Heart left ventricle (tissue), 16 donors: ENCODE measurements around the gene RAB6A. TPM values are rescaled to one million over a fixed set of nuclear protein-coding genes. Genes with fewer than 3 reads are reported as not detected.
"Not testable (repeated sequence)": the region's sequence is repeated elsewhere in the genome, so short reads cannot be mapped to it uniquely, and the experiment has no call there.

Source experiments
- ATAC-seq, 4 donors: fragments of 200-7000 bp; cut with Tn5 transposase; one replicate each; pipeline ENCODE4 v1.9.1; 2020 to 2022; ENCODE audit warnings: moderate library complexity in 4 of 4, mild to moderate bottlenecking in 3 of 4, moderate number of reproducible peaks in 1 of 4
- DNase-seq, 5 donors: peaks; one replicate each; pipeline ENCODE4 v3.0.0-alpha.2; 2020
- H3K27ac ChIP-seq, 12 donors: fragments of 200-600 bp; sonication (generic) in 4 of 12; one replicate each; pipeline versions ENCODE4 v1.5.0 to v1.8.0; 2016 to 2022; ENCODE audit warnings: mild to moderate bottlenecking in 2 of 12
- H3K27me3 ChIP-seq, 9 donors: fragments of 200-600 bp; sonication (generic) in 2 of 9; one replicate each; pipeline versions ENCODE4 v1.5.1 to v1.8.0; 2016 to 2022; ENCODE audit warnings: mild to moderate bottlenecking in 3 of 9
- H3K36me3 ChIP-seq, 9 donors: fragments of 200-600 bp; sonication (generic) in 2 of 9; one replicate each; pipeline versions ENCODE4 v1.5.0 to v1.8.0; 2018 to 2022; ENCODE audit warnings: mild to moderate bottlenecking in 2 of 9
- H3K4me1 ChIP-seq, 12 donors: fragments of 200-600 bp; sonication (generic) in 4 of 12; one replicate each; pipeline versions ENCODE4 v1.5.0 to v1.8.0; 2016 to 2022; ENCODE audit warnings: mild to moderate bottlenecking in 3 of 12
- H3K4me3 ChIP-seq, 12 donors: fragments of 200-600 bp; sonication (generic) in 4 of 12; one replicate each; pipeline versions ENCODE4 v1.5.0 to v1.8.0; 2017 to 2022; ENCODE audit warnings: mild to moderate bottlenecking in 9 of 12, moderate library complexity in 4 of 12
- H3K9me3 ChIP-seq, 12 donors: fragments of 200-600 bp; sonication (generic) in 4 of 12; one replicate each; pipeline versions ENCODE4 v1.5.0 to v1.8.0; 2016 to 2022; ENCODE audit warnings: mild to moderate bottlenecking in 1 of 12
- POLR2A ChIP-seq, 2 donors: fragments of 450-650 bp; IDR thresholded peaks; one replicate each; pipeline ENCODE4 v1.6.1; 2017; ENCODE audit warnings: antibody characterized with exemption in 2 of 2, mild to moderate bottlenecking in 2 of 2, moderate library complexity in 2 of 2
- WGBS, 4 donors: extraction: QIAGEN DNeasy Blood & Tissue Kit in 2 of 4; methylation state at CpG; one replicate each; pipeline versions ENCODE4 v1.1.5 to v1.1.7; 2013 to 2018; 5-methylcytosine and 5-hydroxymethylcytosine counted together
- intact Hi-C, 10 donors: fragments of 100-400 bp; cut with DNase I; formaldehyde crosslinking; loops; one replicate each; pipeline versions ENCODE4 v1.11.1 to v1.14.2; 2022
- polyA plus RNA-seq, 2 donors: library from polyadenylated mRNA; stranded (reverse); fragments of 200-250 nt; gene quantifications; one replicate each; pipeline ENCODE4 v1.2.3, GENCODE V29; 2013
- total RNA-seq, 9 donors: library from RNA; depleted of rRNA in 2 of 9; stranded (reverse); fragments of >200 nt in 2 of 9; fragmentation: NEBNext Ultra II Directional in 3 of 9; extraction: Animal tissue kit (Norgen Biotek cat#: 25700) in 3 of 9; gene quantifications; one replicate each; pipeline versions ENCODE4 v1.1.0 to v1.2.4, GENCODE V29; 2016 to 2023
- TF ChIP-seq, protein P1 (sequence below), 12 donors: fragments of 200-600 bp; sonication (generic) in 4 of 12; IDR thresholded peaks; one replicate each; pipeline versions ENCODE4 v1.5.0 to v1.8.0; 2018 to 2022; ENCODE audit warnings: antibody characterized with exemption in 12 of 12, mild to moderate bottlenecking in 5 of 12
- donor health status: ischemic (EF 13 %, LVEDD 7.1; RV severe dilation, severe dysfunction).
- donor health status: healthy with polysubstance abuse.
- donor health status: DM: no; HTN: yes; CAD: no.
- donor health status: DM: no; HTN: no; CAD: no.
- donor health status: ischemic (EF 25% LVEDD 6.9; RV normal size, moderate dysfunction).
- donor health status: ischemic (EF 25% LVEDD 5.7; RV mildly dilated, moderate dysfunction).
- donor health status: healthy.
- donor health status: DM: yes; HTN: yes; CAD: no.
- donor health status: ischemic (EF 35%, LVEDD 5.7; RV mildly dilated, moderate dysfunction).
- donor health status: nonischemic (EF 11% LVEDD 7.7; RV severe dilation, severe dysfunction).
- donor health status: DM: yes; HTN: yes; CAD: no.
- donor health status: PGD.
- donor health status: ischemic (EF 29% LVEDD 5.4; RV normal size, mild dysfunction).
- donor health status: nonischemic (EF 23%, LVEDD 6.1; RV moderate dilation, normal function).

Gene RAB6A
- total and polyA plus RNA-seq, 11 donors = 41.7 to 143 (median 117) TPM

GRCh38 chr11:73784080-73784634 lies 23.3 kb upstream of the RAB6A start:
- Histone ChIP-seq H3K27me3 (no peaks in the 10 kb centered on the region), H3K4me1 (peaks cover 0 to 22% (median 11%) of the 10 kb centered on the region in 12 donors), H3K36me3 (no peaks in the 10 kb centered on the region), H3K4me3 (no peak overlapping the region), H3K27ac (no peak overlapping the region), H3K9me3 (no peaks in the 10 kb centered on the region)
- TF ChIP-seq, protein P1, sequence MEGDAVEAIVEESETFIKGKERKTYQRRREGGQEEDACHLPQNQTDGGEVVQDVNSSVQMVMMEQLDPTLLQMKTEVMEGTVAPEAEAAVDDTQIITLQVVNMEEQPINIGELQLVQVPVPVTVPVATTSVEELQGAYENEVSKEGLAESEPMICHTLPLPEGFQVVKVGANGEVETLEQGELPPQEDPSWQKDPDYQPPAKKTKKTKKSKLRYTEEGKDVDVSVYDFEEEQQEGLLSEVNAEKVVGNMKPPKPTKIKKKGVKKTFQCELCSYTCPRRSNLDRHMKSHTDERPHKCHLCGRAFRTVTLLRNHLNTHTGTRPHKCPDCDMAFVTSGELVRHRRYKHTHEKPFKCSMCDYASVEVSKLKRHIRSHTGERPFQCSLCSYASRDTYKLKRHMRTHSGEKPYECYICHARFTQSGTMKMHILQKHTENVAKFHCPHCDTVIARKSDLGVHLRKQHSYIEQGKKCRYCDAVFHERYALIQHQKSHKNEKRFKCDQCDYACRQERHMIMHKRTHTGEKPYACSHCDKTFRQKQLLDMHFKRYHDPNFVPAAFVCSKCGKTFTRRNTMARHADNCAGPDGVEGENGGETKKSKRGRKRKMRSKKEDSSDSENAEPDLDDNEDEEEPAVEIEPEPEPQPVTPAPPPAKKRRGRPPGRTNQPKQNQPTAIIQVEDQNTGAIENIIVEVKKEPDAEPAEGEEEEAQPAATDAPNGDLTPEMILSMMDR (IDR thresholded peaks at IDR 0.05) = no peak
- no peak for TF ChIP-seq POLR2A (IDR thresholded peaks at IDR 0.05)
- intact Hi-C loops = loop anchor here in 1 of 10 donors (10.0 kb wide), 1 partner anchor 91 kb away; the partner anchor contains the start of genes COA4 and PAAF1
- WGBS, 4 donors = 77 to 90% (median 83%) methylated on average over 6 of the region's 6 CpGs
- DNase-seq (no peak), ATAC-seq (no peak)

DNA sequence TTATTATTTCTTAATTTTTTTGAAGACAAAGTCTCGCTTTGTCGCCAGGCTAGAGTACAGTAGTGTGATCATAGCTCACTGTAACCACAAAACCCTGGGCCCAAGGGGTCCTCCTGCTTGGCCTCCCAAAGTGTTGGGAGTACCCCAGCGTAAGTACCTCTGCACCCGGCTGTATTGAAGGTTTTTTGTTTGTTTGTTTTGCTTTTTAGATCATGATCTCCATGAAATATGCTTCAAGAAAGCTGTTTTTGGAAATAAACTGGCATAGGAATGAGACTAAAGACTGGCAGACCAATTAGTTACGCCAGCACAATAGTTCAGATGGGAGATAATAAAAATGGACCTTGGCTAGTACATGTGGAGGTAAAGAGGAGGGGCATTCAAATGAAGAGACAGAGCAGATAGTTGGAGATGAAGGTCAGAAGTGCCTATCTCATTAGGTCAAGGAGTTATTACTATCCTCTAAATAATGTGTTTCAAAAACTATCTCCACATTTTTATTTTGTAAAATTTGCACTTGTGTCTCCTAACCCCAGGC lies 22.7 kb upstream of the RAB6A start:
- ATAC-seq (no peak), DNase-seq (no peak)
- no peaks in the 10 kb centered on the region for H3K9me3 ChIP-seq
- no peak overlapping the region for H3K27ac ChIP-seq
- intact Hi-C loops = loop anchor here in 1 of 10 donors (10.0 kb wide), 1 partner anchor 91 kb away; the partner anchor contains the start of genes COA4 and PAAF1
- H3K36me3 ChIP-seq = no peaks in the 10 kb centered on the region
- H3K27me3 ChIP-seq = no peaks in the 10 kb centered on the region
- TF ChIP-seq POLR2A (IDR thresholded peaks at IDR 0.05) = no peak
- no peak overlapping the region for H3K4me3 ChIP-seq
- H3K4me1 ChIP-seq = peaks cover 0 to 22% (median 10%) of the 10 kb centered on the region in 12 donors
- 88 to 93% (median 89%) methylated on average over 5 of the region's 5 CpGs for WGBS, 4 donors

DNA sequence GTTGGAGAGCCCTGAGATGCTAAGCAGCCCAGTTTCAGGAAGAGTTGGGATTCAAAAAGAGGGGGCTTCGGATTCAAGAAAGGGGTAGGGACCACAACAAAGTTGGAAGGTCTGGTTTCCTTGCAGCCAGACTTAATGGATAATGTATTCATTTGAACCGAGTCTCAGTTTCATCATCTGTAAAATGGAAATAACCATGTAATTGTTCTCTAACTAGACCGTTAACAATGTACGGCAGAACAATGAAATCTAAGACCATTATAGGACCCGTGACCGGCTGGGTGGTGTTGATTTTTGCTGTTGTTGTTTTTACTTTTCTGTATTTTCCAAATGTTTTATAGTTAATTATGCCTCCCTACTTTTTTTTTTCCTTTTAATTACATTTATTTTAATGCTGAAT lies 20.4 kb upstream of the RAB6A start:
- no peak overlapping the region for H3K27ac ChIP-seq
- intact Hi-C loops = loop anchor here in 1 of 10 donors (10.0 kb wide), 1 partner anchor 93 kb away; the partner anchor contains the start of genes COA4 and PAAF1
- TF ChIP-seq, protein P1 (IDR thresholded peaks at IDR 0.05) = no peak
- no peak for TF ChIP-seq POLR2A (IDR thresholded peaks at IDR 0.05)
- WGBS, 4 donors = 89 to 93% (median 91%) methylated on average over 6 of the region's 6 CpGs
- H3K36me3 ChIP-seq = no peaks in the 10 kb centered on the region
- no peak for ATAC-seq
- H3K27me3 ChIP-seq = no peaks in the 10 kb centered on the region
- H3K4me3 ChIP-seq = no peak overlapping the region
- peaks cover 0 to 13% (median 2%) of the 10 kb centered on the region in 12 donors for H3K4me1 ChIP-seq
- DNase-seq = no peak
- no peaks in the 10 kb centered on the region for H3K9me3 ChIP-seq

- peaks cover 0 to 13% (median 2%) of the 10 kb centered on the region in 12 donors for H3K4me1 ChIP-seq
- ATAC-seq (peak; percentile 100), DNase-seq (peak; percentile 98 to 99 (median 99))
- H3K4me3 ChIP-seq = peak overlapping the region; percentile 26 to 71 (median 59)
- intact Hi-C loops = loop anchor here in 7 of 10 donors (1.0 kb wide), 1 partner anchor 18 kb away; the partner anchor contains the start of gene RAB6A (in 7 of the 7)
- WGBS, 4 donors = 0 to 1% (median 0%) methylated on average over 18 to 30 of the region's 30 CpGs
- peak in 1 of 2 donors; percentile 61 for TF ChIP-seq POLR2A (IDR thresholded peaks at IDR 0.05)
- TF ChIP-seq, protein P1 (IDR thresholded peaks at IDR 0.05) = peak in 2 of 12 donors; percentile 2 to 5
- H3K27ac ChIP-seq = peak overlapping the region; percentile 80 to 98 (median 94)
- H3K36me3 ChIP-seq = no peaks in the 10 kb centered on the region
- H3K27me3 ChIP-seq = no peaks in the 10 kb centered on the region
- H3K9me3 ChIP-seq = no peaks in the 10 kb centered on the region
Observed at GRCh38 chr11:73779084-73779902, 18.4 kb upstream of the RAB6A start.

GRCh38 chr11:73770811-73771210 lies 9.9 kb upstream of the RAB6A start:
- H3K4me1 ChIP-seq, H3K36me3 ChIP-seq, H3K9me3 ChIP-seq, ATAC-seq, H3K4me3 ChIP-seq, intact Hi-C loops, DNase-seq, H3K27me3 ChIP-seq, H3K27ac ChIP-seq: not testable (repeated sequence)
- 93 to 96% (median 94%) methylated on average over 7 of the region's 7 CpGs for WGBS, 4 donors
